Keratinocyte (primary cell): ENCODE results near the gene WWC1.

Experiments used
- EZH2 ChIP-seq: IDR thresholded peaks from one replicate; pipeline ENCODE4 v1.6.1; 2012; ENCODE audit warnings: inconsistent platforms, mild to moderate bottlenecking, low read length, moderate library complexity
- TF ChIP-seq, protein P1 (sequence below), 3 experiments: IDR thresholded peaks in 1 of 3; conservative IDR thresholded peaks in 1 of 3; optimal IDR thresholded peaks in 1 of 3; 2 replicates in 2 of 3; 3 replicates in 1 of 3; pipeline versions ENCODE3 to v1.5.1; 2011; ENCODE audit warnings: low read length in 3 of 3, mild to moderate bottlenecking in 3 of 3, moderate library complexity in 2 of 3, control low read depth in 1 of 3, inconsistent platforms in 1 of 3; ENCODE audit not compliant: insufficient read depth in 2 of 3; ENCODE audit errors: extremely low read depth in 1 of 3

DNA sequence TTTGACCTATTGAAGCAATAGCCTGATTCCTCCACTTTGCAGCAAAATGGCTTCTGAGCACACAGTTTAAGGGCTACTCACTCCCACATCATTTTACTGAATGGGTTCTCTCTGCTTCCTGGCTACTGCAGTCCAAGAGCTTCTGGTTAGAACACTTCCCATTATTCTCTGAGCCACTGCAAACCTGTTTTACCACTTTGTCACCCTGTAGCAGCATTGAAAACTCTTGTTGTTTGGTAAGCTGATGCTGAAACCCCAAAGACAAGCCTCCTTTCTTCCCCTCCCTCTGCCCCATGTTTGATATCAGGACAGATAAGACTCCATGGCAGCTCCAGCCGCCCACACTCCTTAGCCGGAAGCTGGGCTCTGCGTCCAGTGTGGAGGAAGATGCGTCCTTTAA is 110.4 kb downstream of the WWC1 start:
- TF ChIP-seq, protein P1, sequence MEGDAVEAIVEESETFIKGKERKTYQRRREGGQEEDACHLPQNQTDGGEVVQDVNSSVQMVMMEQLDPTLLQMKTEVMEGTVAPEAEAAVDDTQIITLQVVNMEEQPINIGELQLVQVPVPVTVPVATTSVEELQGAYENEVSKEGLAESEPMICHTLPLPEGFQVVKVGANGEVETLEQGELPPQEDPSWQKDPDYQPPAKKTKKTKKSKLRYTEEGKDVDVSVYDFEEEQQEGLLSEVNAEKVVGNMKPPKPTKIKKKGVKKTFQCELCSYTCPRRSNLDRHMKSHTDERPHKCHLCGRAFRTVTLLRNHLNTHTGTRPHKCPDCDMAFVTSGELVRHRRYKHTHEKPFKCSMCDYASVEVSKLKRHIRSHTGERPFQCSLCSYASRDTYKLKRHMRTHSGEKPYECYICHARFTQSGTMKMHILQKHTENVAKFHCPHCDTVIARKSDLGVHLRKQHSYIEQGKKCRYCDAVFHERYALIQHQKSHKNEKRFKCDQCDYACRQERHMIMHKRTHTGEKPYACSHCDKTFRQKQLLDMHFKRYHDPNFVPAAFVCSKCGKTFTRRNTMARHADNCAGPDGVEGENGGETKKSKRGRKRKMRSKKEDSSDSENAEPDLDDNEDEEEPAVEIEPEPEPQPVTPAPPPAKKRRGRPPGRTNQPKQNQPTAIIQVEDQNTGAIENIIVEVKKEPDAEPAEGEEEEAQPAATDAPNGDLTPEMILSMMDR (optimal IDR thresholded peaks at IDR 0.05 in 1 of 3, IDR thresholded peaks at IDR 0.05 in 1 of 3, conservative IDR thresholded peaks at IDR 0.05 in 1 of 3; ENCODE audit: extremely low read depth in 1 of 3, insufficient read depth in 2 of 3, low read length in 3 of 3), result no peak
- TF ChIP-seq EZH2, result no peak
